Activated CD4-positive, alpha-beta memory T cell treated with anti-CD3 and anti-CD28 coated beads for 36 hours (primary cell): ENCODE data around the gene PARN. TPM values are rescaled to one million over a fixed set of nuclear protein-coding genes. Genes with fewer than 3 reads are reported as not detected.
A peak's percentile ranks its signal among the peaks of the same experiment; 100 is the strongest.

Source experiments
- CTCF ChIA-PET: fragments of 350-600 bp; sonication (Branson Sonifier 250); formaldehyde crosslinking; loops from one replicate; lab custom pipeline; 2021; ENCODE audit warnings: antibody characterized with exemption, inconsistent platforms; lab: Charles Lee
- POLR2A ChIA-PET: fragments of 350-600 bp; sonication (Branson Sonifier 250); formaldehyde crosslinking; loops from one replicate; lab custom pipeline; 2021; ENCODE audit warnings: antibody characterized with exemption; lab: Charles Lee
- DNase-seq: peaks from one replicate; pipeline ENCODE4 v3.0.0-alpha.2; 2020
- H3K27ac Mint-ChIP-seq: one replicate; pipeline ENCODE4 v1.8.0; 2021; ENCODE audit warnings: mixed read lengths
- H3K27me3 Mint-ChIP-seq: one replicate; pipeline ENCODE4 v1.8.0; 2021; ENCODE audit warnings: mixed read lengths
- H3K36me3 Mint-ChIP-seq: one replicate; pipeline ENCODE4 v1.8.0; 2021; ENCODE audit warnings: mixed read lengths
- H3K4me1 Mint-ChIP-seq: one replicate; pipeline ENCODE4 v1.8.0; 2021; ENCODE audit warnings: low read depth, mixed read lengths
- H3K4me3 Mint-ChIP-seq: one replicate; pipeline ENCODE4 v1.8.0; 2021; ENCODE audit warnings: mild to moderate bottlenecking, mixed read lengths
- H3K9me3 Mint-ChIP-seq: one replicate; pipeline ENCODE4 v1.8.0; 2021; ENCODE audit warnings: mixed read lengths
- intact Hi-C: fragments of 100-400 bp; cut with micrococcal nuclease; formaldehyde crosslinking; loops from one replicate; pipeline ENCODE4 v1.15.1; 2023
- total RNA-seq, 2 experiments: library from RNA; stranded (reverse); gene quantifications; one replicate each; pipeline ENCODE4 v1.2.3, GENCODE V29; 2021

Gene PARN
- total RNA-seq, 2 experiments from 2014 or later: 43.4 to 44.2 TPM

- peak overlapping the region; percentile 89 for H3K27ac Mint-ChIP-seq
- H3K36me3 Mint-ChIP-seq: peaks cover 29% of the 10 kb centered on the region
- intact Hi-C loops: no loop called here
- H3K4me1 Mint-ChIP-seq: peaks cover 40% of the 10 kb centered on the region
- DNase-seq: no peak
- H3K27me3 Mint-ChIP-seq: no peaks in the 10 kb centered on the region
- CTCF ChIA-PET: interaction anchor here (1.0 to 1.8 kb wide), 2 partner anchors 344 to 706 kb away, joined by 3 to 4 read pairs; no protein-coding TSS in a partner anchor
- H3K4me3 Mint-ChIP-seq: peak overlapping the region; percentile 89
- POLR2A ChIA-PET: interaction anchor here (0.8 kb wide), 1 partner anchor 22 kb away, joined by 3 read pairs; no protein-coding TSS in a partner anchor
- no peaks in the 10 kb centered on the region for H3K9me3 Mint-ChIP-seq
Measured at GRCh38 chr16:14629612-14629918, 495 bp downstream of the PARN start.

GRCh38 chr16:14628806-14629611, 1.1 kb downstream of the PARN start:
- intact Hi-C loops: no loop called here
- POLR2A ChIA-PET: interaction anchor here (0.8 kb wide), 1 partner anchor 23 kb away, joined by 3 read pairs; no protein-coding TSS in a partner anchor
- Mint-ChIP-seq H3K27me3 (no peaks in the 10 kb centered on the region), H3K36me3 (peaks cover 31% of the 10 kb centered on the region), H3K9me3 (no peaks in the 10 kb centered on the region), H3K27ac (peak overlapping the region; percentile 89), H3K4me3 (peak overlapping the region; percentile 89), H3K4me1 (peaks cover 35% of the 10 kb centered on the region)
- peak; percentile 22 for DNase-seq
- CTCF ChIA-PET: interaction anchor here (1.0 to 1.8 kb wide), 2 partner anchors 343 to 705 kb away, joined by 3 to 4 read pairs; no protein-coding TSS in a partner anchor

GRCh38 chr16:14627078-14627477, 3.0 kb downstream of the PARN start:
- Mint-ChIP-seq H3K36me3 (peaks cover 35% of the 10 kb centered on the region), H3K27me3 (no peaks in the 10 kb centered on the region), H3K9me3 (no peaks in the 10 kb centered on the region), H3K4me1 (peaks cover 32% of the 10 kb centered on the region), H3K4me3 (no peak overlapping the region), H3K27ac (no peak overlapping the region)
- DNase-seq: no peak
- CTCF ChIA-PET: no interaction called here
- intact Hi-C loops: no loop called here
- POLR2A ChIA-PET: no interaction called here

- ChIA-PET CTCF (no interaction called here), POLR2A (no interaction called here)
- Mint-ChIP-seq H3K4me3 (no peak overlapping the region), H3K27me3 (no peaks in the 10 kb centered on the region), H3K9me3 (no peaks in the 10 kb centered on the region), H3K4me1 (no peaks in the 10 kb centered on the region), H3K27ac (no peak overlapping the region), H3K36me3 (peaks cover 27% of the 10 kb centered on the region)
- DNase-seq: no peak
- intact Hi-C loops: no loop called here
Measured at GRCh38 chr16:14618566-14618965, 11.5 kb downstream of the PARN start.

GRCh38 chr16:14616280-14616679, 13.8 kb downstream of the PARN start:
- no peak overlapping the region for H3K4me3 Mint-ChIP-seq
- CTCF ChIA-PET: no interaction called here
- intact Hi-C loops: no loop called here
- no peaks in the 10 kb centered on the region for H3K27me3 Mint-ChIP-seq
- no peak overlapping the region for H3K27ac Mint-ChIP-seq
- peaks cover 25% of the 10 kb centered on the region for H3K36me3 Mint-ChIP-seq
- POLR2A ChIA-PET: no interaction called here
- H3K4me1 Mint-ChIP-seq: no peaks in the 10 kb centered on the region
- H3K9me3 Mint-ChIP-seq: no peaks in the 10 kb centered on the region
- no peak for DNase-seq

DNA sequence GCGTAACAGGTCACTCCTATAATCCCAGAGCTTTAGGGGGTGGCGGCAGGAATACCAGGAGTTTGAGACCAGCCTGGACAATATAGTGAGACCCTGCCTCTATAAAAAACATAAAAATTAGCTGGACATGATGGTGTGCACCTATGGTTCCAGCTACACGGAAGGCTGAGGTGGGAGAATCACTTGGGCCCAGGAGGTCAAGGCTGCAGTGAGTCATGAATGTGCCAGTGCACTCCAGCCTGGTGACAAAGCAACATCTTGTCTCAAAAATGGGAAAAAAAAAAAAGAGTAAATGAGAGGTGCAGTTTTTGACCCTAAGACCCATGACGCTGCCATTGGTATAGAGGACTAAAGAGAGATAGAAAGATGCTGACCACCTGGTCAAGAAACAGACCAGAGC, 16.1 kb downstream of the PARN start:
- no peaks in the 10 kb centered on the region for H3K27me3 Mint-ChIP-seq
- no peaks in the 10 kb centered on the region for H3K9me3 Mint-ChIP-seq
- H3K4me3 Mint-ChIP-seq: no peak overlapping the region
- H3K27ac Mint-ChIP-seq: no peak overlapping the region
- no peak for DNase-seq
- intact Hi-C loops: no loop called here
- no peaks in the 10 kb centered on the region for H3K4me1 Mint-ChIP-seq
- H3K36me3 Mint-ChIP-seq: peaks cover 39% of the 10 kb centered on the region
- POLR2A ChIA-PET: no interaction called here
- CTCF ChIA-PET: no interaction called here

- Mint-ChIP-seq H3K27me3 (no peaks in the 10 kb centered on the region), H3K4me3 (no peak overlapping the region), H3K27ac (no peak overlapping the region), H3K4me1 (peaks cover 4% of the 10 kb centered on the region), H3K36me3 (peaks cover 46% of the 10 kb centered on the region), H3K9me3 (no peaks in the 10 kb centered on the region)
- ChIA-PET POLR2A (no interaction called here), CTCF (no interaction called here)
- DNase-seq: no peak
- intact Hi-C loops: no loop called here
Measured at GRCh38 chr16:14611660-14612059, 18.4 kb downstream of the PARN start.

DNA sequence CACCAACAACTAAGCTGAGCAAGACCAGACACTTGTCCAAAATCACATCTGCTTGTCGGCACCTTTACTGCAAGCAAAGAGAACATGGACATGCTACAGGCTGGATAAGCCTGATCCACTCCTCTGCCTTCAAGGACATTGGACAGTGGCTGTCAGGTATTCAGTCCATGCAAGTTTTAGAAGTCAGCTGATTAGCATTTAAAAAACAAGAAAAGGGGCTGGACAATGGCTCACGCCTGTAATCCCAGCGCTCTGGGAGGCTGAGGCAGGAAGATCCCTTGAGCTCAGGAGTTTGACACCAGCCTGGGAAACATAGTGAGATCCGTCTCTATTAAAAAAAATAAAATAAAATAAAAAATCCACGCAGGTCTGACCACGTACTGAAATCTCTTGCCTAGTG, 20.3 kb downstream of the PARN start:
- Mint-ChIP-seq H3K4me3 (no peak overlapping the region), H3K36me3 (peaks cover 41% of the 10 kb centered on the region), H3K9me3 (no peaks in the 10 kb centered on the region), H3K4me1 (peaks cover 4% of the 10 kb centered on the region), H3K27ac (no peak overlapping the region), H3K27me3 (no peaks in the 10 kb centered on the region)
- no peak for DNase-seq
- POLR2A ChIA-PET: no interaction called here
- CTCF ChIA-PET: interaction anchor here (1.0 kb wide), 1 partner anchor 10 kb away, joined by 4 read pairs; no protein-coding TSS in a partner anchor
- intact Hi-C loops: loop anchor here (10.0 kb wide), 1 partner anchor 65 kb away; no protein-coding TSS in a partner anchor

- intact Hi-C loops: loop anchor here (10.0 kb wide), 1 partner anchor 64 kb away; no protein-coding TSS in a partner anchor
Measured at GRCh38 chr16:14608604-14609003, 21.5 kb downstream of the PARN start.

GRCh38 chr16:14608111-14608566, 21.9 kb downstream of the PARN start:
- CTCF ChIA-PET: interaction anchor here (0.6 kb wide), 1 partner anchor 17 kb away, joined by 3 read pairs; no protein-coding TSS in a partner anchor
- H3K36me3 Mint-ChIP-seq: peaks cover 42% of the 10 kb centered on the region
- POLR2A ChIA-PET: no interaction called here
- DNase-seq: no peak
- no peaks in the 10 kb centered on the region for H3K27me3 Mint-ChIP-seq
- H3K27ac Mint-ChIP-seq: no peak overlapping the region
- intact Hi-C loops: loop anchor here (10.0 kb wide), 1 partner anchor 63 kb away; no protein-coding TSS in a partner anchor
- no peaks in the 10 kb centered on the region for H3K9me3 Mint-ChIP-seq
- peaks cover 4% of the 10 kb centered on the region for H3K4me1 Mint-ChIP-seq
- H3K4me3 Mint-ChIP-seq: no peak overlapping the region

More at GRCh38 chr16:14608604-14609003, 21.5 kb downstream of the PARN start:
- no peak for DNase-seq
- Mint-ChIP-seq H3K4me1 (peaks cover 4% of the 10 kb centered on the region), H3K36me3 (peaks cover 41% of the 10 kb centered on the region), H3K27me3 (no peaks in the 10 kb centered on the region), H3K4me3 (no peak overlapping the region), H3K27ac (no peak overlapping the region), H3K9me3 (no peaks in the 10 kb centered on the region)
- ChIA-PET CTCF (interaction anchor here (0.6 kb wide), 1 partner anchor 16 kb away, joined by 3 read pairs; no protein-coding TSS in a partner anchor), POLR2A (no interaction called here)

GRCh38 chr16:14606102-14606501, 24.0 kb downstream of the PARN start:
- CTCF ChIA-PET: interaction anchor here (0.5 kb wide), 1 partner anchor 671 kb away, joined by 3 read pairs; no protein-coding TSS in a partner anchor
- no peak overlapping the region for H3K4me3 Mint-ChIP-seq
- intact Hi-C loops: loop anchor here (10.0 kb wide), 1 partner anchor 61 kb away; no protein-coding TSS in a partner anchor
- H3K27ac Mint-ChIP-seq: no peak overlapping the region
- POLR2A ChIA-PET: no interaction called here
- no peak for DNase-seq
- H3K27me3 Mint-ChIP-seq: no peaks in the 10 kb centered on the region
- H3K9me3 Mint-ChIP-seq: no peaks in the 10 kb centered on the region
- H3K4me1 Mint-ChIP-seq: peaks cover 4% of the 10 kb centered on the region
- peaks cover 53% of the 10 kb centered on the region for H3K36me3 Mint-ChIP-seq

DNA sequence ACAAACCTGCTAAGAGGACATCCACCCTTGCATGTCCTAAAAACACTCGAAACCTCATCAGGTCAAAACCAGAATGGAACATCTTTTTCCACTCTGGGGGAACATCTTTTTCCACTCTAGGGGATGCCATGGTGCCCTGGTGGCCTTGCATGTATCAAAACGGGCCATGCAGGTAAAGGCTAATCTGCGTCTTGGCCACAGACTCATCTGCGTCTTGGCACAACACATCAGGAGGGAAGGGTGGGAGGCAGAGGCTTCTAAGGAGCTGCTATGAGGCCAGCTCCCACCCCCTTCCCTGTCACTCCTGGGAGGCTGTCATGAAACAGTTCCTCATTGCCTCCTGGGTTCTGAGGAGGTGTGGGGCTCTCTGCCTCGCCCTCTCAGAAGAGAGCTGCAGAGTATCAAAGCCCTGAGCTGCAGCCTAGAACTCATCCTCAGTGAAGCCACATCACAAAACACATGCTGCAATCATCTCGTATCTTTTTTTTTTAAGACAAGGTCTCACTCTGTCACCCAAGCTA, 27.6 kb downstream of the PARN start:
- no peaks in the 10 kb centered on the region for H3K27me3 Mint-ChIP-seq
- CTCF ChIA-PET: interaction anchor here (0.8 kb wide), 1 partner anchor 57 kb away, joined by 3 read pairs; no protein-coding TSS in a partner anchor
- H3K36me3 Mint-ChIP-seq: peaks cover 55% of the 10 kb centered on the region
- H3K9me3 Mint-ChIP-seq: no peaks in the 10 kb centered on the region
- no peak for DNase-seq
- intact Hi-C loops: loop anchor here (10.0 kb wide), 1 partner anchor 58 kb away; no protein-coding TSS in a partner anchor
- H3K27ac Mint-ChIP-seq: no peak overlapping the region
- POLR2A ChIA-PET: no interaction called here
- H3K4me3 Mint-ChIP-seq: no peak overlapping the region
- no peaks in the 10 kb centered on the region for H3K4me1 Mint-ChIP-seq
